ENCODE results near the gene GPHN.

DNA sequence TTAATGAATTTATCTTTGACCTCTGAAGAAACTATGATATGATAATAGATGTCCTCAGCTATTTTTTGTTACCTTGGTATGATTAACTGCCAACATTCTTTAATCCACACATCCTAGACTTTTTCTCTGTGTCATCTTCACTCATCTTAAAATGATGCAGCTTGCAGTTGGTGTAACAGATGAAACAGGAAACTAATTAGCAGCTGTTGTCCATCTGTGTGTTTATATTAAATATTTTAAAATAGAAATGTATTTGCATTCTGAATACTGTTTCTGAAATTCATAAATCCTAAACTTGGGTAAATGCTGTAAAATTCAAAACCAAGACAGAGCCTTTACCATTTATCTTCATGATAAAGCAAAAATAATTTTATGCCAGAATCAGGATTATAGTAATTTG, 625.2 kb downstream of the GPHN start:
- TF ChIP-seq, protein P1, sequence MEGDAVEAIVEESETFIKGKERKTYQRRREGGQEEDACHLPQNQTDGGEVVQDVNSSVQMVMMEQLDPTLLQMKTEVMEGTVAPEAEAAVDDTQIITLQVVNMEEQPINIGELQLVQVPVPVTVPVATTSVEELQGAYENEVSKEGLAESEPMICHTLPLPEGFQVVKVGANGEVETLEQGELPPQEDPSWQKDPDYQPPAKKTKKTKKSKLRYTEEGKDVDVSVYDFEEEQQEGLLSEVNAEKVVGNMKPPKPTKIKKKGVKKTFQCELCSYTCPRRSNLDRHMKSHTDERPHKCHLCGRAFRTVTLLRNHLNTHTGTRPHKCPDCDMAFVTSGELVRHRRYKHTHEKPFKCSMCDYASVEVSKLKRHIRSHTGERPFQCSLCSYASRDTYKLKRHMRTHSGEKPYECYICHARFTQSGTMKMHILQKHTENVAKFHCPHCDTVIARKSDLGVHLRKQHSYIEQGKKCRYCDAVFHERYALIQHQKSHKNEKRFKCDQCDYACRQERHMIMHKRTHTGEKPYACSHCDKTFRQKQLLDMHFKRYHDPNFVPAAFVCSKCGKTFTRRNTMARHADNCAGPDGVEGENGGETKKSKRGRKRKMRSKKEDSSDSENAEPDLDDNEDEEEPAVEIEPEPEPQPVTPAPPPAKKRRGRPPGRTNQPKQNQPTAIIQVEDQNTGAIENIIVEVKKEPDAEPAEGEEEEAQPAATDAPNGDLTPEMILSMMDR (optimal IDR thresholded peaks at IDR 0.05 in 1 of 3, IDR thresholded peaks at IDR 0.05 in 1 of 3, conservative IDR thresholded peaks at IDR 0.05 in 1 of 3; ENCODE audit: extremely low read depth in 1 of 3, insufficient read depth in 2 of 3, low read length in 3 of 3), result no peak
- no peak for TF ChIP-seq EZH2 (IDR thresholded peaks at IDR 0.05; ENCODE audit: low read length)
